Osteocyte (in vitro differentiated cells): ENCODE results near the gene NLGN1. TPM values are rescaled to one million over a fixed set of nuclear protein-coding genes. Genes with fewer than 3 reads are reported as not detected.

ENCODE experiments used
- DNase-seq: peaks from one replicate; pipeline ENCODE4 v3.0.0; 2021; ENCODE audit warnings: mixed read lengths; ENCODE audit not compliant: unreplicated experiment; ENCODE audit errors: extremely low spot score
- H3K27ac Mint-ChIP-seq: one replicate; pipeline ENCODE4 v1.8.0; 2021; ENCODE audit warnings: mild to moderate bottlenecking, mixed read lengths; ENCODE audit not compliant: unreplicated experiment
- H3K27me3 Mint-ChIP-seq: one replicate; pipeline ENCODE4 v1.8.0; 2021; ENCODE audit warnings: mixed read lengths; ENCODE audit not compliant: unreplicated experiment
- H3K36me3 Mint-ChIP-seq: one replicate; pipeline ENCODE4 v1.8.0; 2021; ENCODE audit warnings: mixed read lengths; ENCODE audit not compliant: unreplicated experiment
- H3K4me1 Mint-ChIP-seq: one replicate; pipeline ENCODE4 v1.8.0; 2021; ENCODE audit warnings: mixed read lengths; ENCODE audit not compliant: unreplicated experiment
- H3K4me3 Mint-ChIP-seq: one replicate; pipeline ENCODE4 v1.8.0; 2021; ENCODE audit warnings: mild to moderate bottlenecking, moderate library complexity, mixed read lengths; ENCODE audit not compliant: unreplicated experiment
- H3K9me3 Mint-ChIP-seq: one replicate; pipeline ENCODE4 v1.8.0; 2021; ENCODE audit warnings: mixed read lengths; ENCODE audit not compliant: unreplicated experiment
- total RNA-seq: library from RNA; stranded (reverse); gene quantifications from 2 replicates; pipeline ENCODE4 v1.2.1, GENCODE V29; 2021
- TF ChIP-seq, protein P1 (sequence below): fragments of 200-600 bp; sonication (generic); IDR thresholded peaks from 2 replicates; pipeline ENCODE4 v1.5.0; 2021; ENCODE audit warnings: antibody characterized with exemption, mild to moderate bottlenecking, moderate library complexity

The NLGN1 gene
- total RNA-seq, 1 donor from 2014 or later = 3.9 TPM

DNA sequence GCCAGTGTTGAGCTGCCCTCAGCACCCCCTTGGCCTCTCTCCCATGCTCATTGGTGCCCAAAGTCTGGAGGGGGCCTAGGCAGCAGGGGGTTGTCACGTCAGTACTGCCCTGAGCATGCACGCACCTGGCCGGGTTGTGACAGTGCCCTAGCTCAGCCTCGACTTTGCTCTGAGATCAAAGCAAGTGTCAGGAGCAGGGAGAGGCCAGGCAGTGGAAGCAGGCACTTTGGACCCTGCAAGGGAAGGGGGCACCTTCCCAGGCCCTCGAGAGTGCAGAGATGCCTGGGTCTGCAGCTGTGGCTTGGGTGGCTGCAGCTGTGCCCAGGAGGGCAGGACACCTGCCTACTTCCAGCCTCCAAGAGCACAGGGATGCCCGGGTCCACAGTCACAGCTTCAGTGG lies 561.3 kb downstream of the NLGN1 start:
- Mint-ChIP-seq H3K4me1 (peaks cover 7% of the 10 kb centered on the region), H3K36me3 (no peaks in the 10 kb centered on the region), H3K27me3 (no peaks in the 10 kb centered on the region), H3K9me3 (no peaks in the 10 kb centered on the region), H3K27ac (no peak overlapping the region), H3K4me3 (no peak overlapping the region)
- DNase-seq = no peak
- TF ChIP-seq, protein P1, sequence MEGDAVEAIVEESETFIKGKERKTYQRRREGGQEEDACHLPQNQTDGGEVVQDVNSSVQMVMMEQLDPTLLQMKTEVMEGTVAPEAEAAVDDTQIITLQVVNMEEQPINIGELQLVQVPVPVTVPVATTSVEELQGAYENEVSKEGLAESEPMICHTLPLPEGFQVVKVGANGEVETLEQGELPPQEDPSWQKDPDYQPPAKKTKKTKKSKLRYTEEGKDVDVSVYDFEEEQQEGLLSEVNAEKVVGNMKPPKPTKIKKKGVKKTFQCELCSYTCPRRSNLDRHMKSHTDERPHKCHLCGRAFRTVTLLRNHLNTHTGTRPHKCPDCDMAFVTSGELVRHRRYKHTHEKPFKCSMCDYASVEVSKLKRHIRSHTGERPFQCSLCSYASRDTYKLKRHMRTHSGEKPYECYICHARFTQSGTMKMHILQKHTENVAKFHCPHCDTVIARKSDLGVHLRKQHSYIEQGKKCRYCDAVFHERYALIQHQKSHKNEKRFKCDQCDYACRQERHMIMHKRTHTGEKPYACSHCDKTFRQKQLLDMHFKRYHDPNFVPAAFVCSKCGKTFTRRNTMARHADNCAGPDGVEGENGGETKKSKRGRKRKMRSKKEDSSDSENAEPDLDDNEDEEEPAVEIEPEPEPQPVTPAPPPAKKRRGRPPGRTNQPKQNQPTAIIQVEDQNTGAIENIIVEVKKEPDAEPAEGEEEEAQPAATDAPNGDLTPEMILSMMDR = no peak

DNA sequence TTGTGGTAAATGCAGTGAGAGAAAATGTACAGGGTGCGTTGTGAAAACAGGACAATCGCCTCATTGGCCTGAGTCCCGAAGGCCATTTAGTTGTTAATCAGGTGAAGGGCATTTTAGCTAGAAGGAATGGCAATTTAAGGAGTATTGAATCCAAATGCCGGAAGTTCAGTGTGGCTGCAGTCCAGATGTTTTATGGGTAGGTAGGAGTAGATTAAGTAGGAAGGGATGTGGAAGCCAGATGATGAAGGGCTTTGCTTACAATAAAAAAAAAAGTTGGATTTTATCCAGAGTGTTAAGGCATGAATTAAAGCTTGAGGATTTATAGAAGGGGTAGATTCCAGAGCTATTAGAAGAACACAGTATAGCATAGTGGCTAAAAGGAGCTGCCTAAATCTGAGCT lies 572.7 kb downstream of the NLGN1 start:
- Mint-ChIP-seq H3K36me3 (no peaks in the 10 kb centered on the region), H3K9me3 (no peaks in the 10 kb centered on the region), H3K4me3 (no peak overlapping the region), H3K27ac (no peak overlapping the region), H3K4me1 (peaks cover 8% of the 10 kb centered on the region), H3K27me3 (no peaks in the 10 kb centered on the region)
- no peak for DNase-seq
- TF ChIP-seq, protein P1 = no peak

DNA sequence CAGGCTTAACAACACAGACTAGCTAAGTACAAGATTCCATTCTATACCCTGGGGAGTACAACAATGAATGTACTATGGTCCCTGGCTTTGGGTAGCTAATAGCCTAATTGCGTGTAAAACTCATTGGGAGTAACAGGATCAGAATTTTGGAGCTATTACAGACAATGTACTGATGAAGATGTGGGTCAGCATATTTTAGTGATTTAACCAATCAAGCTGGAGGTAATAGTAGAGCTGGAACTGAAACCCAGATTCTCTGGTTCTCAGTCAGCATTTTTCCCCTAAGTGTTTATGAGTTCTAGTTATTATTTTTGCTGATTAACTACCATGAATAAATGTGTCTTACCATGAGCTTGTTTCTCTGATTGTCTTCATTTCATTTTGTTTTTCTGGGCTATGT lies 578.7 kb downstream of the NLGN1 start:
- no peak for DNase-seq
- no peak overlapping the region for H3K27ac Mint-ChIP-seq
- H3K4me1 Mint-ChIP-seq = peaks cover 4% of the 10 kb centered on the region
- H3K27me3 Mint-ChIP-seq = no peaks in the 10 kb centered on the region
- H3K36me3 Mint-ChIP-seq = no peaks in the 10 kb centered on the region
- TF ChIP-seq, protein P1 = no peak
- H3K4me3 Mint-ChIP-seq = no peak overlapping the region
- H3K9me3 Mint-ChIP-seq = no peaks in the 10 kb centered on the region

DNA sequence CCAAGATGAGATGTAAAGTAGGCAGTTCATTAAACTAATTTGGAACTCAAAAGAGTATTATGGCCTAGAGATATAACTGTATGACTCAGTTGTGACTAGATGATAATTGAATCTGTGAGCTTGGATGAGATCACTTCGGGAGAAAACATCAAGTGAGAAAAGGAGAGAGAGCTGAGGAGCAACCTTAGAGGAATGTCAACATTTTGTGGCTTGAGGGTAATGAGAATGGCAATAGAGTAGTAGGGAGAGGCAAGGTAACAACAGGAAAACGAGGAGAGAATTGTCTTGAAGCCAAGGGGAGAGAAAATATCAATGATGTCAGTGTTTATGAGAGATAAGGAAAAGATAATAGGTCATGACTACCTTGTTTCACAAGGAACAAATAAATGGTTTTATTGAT lies 580.2 kb downstream of the NLGN1 start:
- Mint-ChIP-seq H3K9me3 (no peaks in the 10 kb centered on the region), H3K4me1 (peaks cover 4% of the 10 kb centered on the region), H3K4me3 (no peak overlapping the region), H3K27ac (no peak overlapping the region), H3K36me3 (no peaks in the 10 kb centered on the region), H3K27me3 (no peaks in the 10 kb centered on the region)
- TF ChIP-seq, protein P1 = no peak
- DNase-seq = no peak

DNA sequence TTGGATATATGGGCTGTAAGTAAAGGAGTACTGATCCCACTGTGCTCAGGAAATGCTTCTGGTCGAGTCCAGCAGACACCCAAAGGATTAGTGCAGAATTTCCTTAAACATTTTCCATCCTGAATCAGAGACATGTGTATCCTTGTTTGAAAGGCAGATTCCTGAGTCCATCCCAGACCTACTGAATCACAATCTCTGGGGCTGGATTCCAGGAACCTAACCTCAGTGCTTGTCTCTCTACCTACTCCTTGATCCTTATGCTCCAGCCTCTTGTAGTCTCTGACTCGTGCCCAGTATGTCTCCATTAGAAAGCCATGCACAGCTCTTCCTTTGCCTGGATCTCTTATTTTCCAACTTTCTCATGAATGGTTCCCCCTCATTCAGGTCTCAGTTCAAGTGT lies 585.8 kb downstream of the NLGN1 start:
- H3K27ac Mint-ChIP-seq = no peak overlapping the region
- H3K4me3 Mint-ChIP-seq = no peak overlapping the region
- no peaks in the 10 kb centered on the region for H3K27me3 Mint-ChIP-seq
- no peaks in the 10 kb centered on the region for H3K36me3 Mint-ChIP-seq
- no peaks in the 10 kb centered on the region for H3K9me3 Mint-ChIP-seq
- H3K4me1 Mint-ChIP-seq = no peaks in the 10 kb centered on the region
- TF ChIP-seq, protein P1 = no peak
- DNase-seq = no peak
